ENCODE measurements around the gene HNRNPU. TPM values are rescaled to one million over a fixed set of nuclear protein-coding genes. Genes with fewer than 3 reads are reported as not detected.
"Not testable (repeated sequence)": the region's sequence is repeated elsewhere in the genome, so short reads cannot be mapped to it uniquely, and the experiment has no call there.

HNRNPU gene
- total RNA-seq, 1 donor from 2014 or later, result 357 TPM

DNA sequence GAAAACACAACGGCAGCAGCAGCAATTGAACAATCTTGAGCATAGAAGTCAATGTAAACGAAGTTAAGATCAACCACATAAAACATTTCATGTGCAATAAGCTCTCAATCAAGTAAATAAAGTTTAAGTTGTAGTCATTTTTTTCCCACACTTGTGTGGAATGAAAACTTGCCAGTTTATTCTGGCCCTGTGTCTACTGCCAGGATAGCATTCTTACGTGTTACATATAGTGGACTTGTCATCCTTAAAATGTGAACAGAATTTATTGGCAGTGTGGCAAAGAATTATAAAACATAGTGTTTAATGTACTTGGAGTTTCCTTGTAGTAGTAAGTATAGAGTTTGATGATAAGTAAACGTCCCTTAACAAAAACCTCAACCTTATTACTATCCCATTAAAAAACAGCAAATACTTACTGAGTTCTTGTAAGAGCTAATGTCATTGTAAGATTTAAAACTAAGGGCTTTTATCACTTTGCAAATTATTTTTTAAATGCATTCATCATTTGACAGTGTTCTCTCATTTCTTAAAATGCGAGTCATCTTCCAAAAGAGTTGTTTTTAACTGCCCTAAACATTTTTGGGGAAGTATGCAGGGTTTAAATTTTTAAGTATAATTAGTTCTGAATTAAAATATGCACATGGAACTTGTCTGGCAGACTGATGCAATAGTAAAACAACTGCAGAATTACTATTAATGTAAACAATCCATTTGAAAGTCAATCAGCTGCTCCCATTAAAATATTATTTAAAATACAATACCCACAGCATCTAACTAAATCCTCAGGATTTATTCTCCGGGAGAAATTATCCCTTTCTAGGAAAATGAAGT, 21.0 kb downstream of the HNRNPU start:
- no peak for DNase-seq (ENCODE audit: extremely low read depth, low read depth, low spot score)

DNA sequence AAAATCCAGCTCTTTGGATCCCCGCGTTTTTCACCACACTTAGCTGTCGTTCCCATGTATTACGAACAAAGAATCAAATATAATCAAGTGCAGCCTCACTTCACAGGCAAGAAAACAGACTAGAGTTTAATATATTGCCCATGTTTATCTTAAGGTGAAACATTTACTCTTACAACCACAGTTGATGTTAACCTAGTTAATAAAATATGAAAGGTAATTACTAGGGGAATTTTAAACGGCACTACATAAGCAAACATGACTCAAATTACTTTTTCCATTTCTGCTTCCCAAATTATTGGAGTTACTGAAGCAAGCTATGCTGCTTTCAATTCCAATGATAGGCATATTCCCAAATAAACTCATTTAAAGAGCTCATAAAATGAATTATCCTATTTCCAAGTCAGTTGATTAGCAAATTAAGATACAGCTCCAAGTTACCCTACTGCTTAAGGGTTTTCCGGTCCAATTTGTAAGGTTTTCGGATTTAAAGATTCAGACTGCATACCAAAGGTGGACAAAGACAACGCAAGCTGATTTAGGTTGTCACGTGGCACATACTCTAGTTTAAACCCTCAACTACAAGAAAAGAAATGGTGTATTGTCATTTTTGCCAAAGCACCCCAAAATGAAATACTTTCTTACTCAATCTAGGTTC, 22.9 kb downstream of the HNRNPU start:
- no peak for DNase-seq (ENCODE audit: extremely low read depth, low read depth, low spot score)

DNA sequence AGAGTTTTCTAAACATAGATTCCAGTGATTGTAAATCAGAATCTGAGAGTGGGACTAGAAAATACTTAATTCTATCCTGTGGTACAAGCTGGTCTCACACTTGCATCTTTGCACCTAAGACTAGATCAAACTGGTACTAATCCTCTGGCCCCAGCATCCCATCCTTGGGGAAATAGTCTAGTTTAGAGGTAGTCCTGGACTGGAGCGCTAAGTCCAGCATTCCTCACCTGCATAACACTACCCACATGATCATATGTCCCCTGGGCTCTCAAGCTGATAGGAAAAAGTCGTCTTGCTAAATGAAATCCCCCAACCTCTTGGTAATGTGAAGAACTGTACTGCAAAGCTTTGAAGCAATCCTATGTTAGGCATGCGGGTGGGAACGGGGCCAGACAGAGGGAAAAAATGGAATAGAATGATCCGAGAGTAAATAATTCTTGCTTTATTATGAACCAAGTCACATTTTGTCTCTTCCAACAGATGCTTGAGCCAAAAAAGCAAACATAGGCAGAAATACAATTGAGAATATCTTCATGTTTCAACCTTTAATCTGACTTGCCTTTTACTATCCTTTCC, 24.0 kb downstream of the HNRNPU start:
- DNase-seq (ENCODE audit: extremely low read depth, low read depth, low spot score), result no peak

DNA sequence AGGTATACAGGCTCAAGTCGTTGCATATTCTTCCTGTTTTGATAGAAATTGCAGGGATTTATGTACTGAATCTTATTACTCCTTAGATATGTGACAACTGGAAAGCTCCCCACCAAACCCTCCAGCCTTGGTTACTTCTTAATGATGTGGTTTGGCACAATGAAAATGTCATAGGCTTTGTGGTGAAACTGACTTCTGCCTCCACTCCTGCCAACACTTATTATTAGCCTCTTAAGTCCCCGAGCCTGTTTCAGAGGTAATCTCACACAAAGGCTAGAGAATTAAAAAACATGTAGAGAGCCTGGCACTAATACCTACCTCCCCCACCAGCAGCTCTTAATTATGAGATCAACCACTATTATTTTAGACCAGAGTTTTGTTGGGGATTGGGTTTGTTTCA, 24.7 kb downstream of the HNRNPU start:
- DNase-seq (ENCODE audit: extremely low read depth, low read depth, low spot score), result no peak

DNA sequence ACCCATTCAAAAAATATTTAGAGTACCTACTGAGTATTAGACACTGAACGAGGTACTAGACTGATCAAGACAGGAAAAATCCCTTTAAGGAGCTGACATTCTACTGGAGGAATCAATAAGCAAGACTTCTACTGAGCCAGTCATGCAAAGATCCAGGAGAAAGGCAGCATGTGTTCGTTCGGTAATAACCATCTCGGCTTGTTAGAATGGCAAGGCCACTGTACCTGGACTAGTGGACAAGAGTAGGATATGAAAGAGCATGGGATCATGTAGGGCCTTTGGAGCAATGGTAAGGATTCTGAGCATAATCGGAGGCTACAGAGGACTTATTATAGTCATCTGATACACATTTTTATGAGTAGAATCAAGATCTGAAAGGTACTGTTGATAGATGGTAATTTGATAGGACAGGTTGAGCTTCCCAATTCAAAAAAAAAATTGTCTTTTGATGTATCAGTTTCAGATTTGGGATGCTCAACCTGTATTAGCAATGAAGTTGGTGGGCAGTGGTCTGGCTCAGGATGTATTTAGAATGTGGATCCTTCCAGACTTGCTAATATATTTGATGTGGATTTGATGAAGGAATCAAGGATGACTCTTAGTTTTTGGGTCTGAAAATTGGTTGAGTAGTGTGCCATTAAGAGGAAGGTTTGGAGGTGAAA, 26.6 kb downstream of the HNRNPU start:
- no peak for DNase-seq (ENCODE audit: extremely low read depth, low read depth, low spot score)

DNA sequence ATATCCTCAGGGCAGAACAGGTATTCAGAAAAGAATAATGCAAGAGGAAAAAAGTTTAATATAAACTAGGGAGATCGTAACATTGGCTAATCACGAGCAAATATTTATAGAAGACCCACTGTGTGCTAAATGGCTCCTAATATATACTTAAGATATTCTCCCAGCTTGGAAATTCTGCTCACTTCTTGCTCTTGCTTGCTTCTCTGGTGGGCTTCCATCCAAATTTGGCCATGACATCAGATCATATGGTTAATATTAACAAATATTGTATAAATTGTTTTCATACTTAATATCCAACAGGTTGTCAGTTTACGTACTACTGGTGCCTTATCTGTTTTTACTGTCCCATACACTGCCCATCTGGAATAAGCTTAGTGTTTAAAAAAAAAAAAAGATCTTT, 27.8 kb downstream of the HNRNPU start:
- no peak for DNase-seq (ENCODE audit: extremely low read depth, low read depth, low spot score)

DNA sequence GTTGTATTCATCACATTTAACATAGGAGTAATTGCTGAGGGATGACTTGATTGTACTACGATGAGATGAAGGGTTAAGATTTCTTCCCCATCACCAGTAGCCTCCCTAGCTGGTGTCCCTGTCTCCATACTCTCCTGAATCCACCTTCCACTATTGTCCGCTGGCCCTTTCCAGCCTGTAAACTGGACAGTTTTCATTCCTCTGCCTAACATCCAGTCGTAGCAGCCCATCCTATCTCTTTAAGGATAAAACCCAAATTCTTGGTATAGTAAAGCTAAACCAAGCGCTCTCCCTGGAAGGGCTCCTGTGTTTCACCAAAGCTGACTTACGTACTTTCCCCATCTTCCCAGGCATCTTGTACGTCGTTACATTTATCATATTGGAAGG, 28.2 kb downstream of the HNRNPU start:
- DNase-seq (ENCODE audit: extremely low read depth, low read depth, low spot score), result no peak

DNA sequence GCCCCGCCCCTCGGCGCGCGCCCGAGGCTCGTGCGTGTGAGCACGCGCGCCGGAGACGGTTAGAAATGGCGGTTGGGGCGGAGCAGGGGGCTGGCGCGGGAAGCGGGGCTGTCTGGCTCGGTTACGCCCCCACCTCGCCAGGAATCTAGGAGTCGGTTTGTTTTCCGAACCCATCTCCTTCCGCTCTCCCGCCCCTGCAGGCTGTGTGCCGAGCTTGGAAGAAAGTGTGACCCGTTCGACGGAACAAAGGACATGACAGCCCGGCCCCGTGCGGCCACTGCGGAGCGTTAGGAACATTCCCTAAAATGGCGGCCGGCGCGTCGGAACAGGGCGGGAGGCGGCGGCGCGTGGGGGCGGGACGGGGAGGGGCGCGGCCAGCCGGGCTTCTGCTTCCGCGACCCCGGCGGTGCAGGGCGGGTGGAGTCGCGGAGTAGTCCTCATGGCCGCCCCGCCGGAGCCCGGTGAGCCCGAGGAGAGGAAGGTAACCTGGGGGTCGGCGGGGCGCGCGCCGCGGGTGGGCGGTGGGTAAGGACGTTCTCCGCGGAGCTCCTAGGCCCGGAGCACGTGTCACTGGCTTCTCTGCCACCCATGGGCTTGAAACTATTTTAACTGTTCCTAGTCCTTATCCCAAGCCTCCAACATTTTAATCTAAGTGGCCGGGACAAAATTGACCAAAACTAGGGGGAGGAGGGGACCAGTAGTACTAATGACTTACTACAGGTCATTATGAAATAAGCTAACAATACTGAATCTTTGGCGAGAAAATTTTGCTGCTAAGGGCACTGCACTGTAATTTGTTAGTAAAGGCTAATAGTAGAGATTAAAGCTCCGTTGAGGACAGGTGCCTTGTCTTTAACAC, 28.8 kb downstream of the HNRNPU start, which contains the start of gene COX20:
Gene COX20, plus strand, starts transcription at position 383 of the 859 bp plus-strand sequence. Its CDS starts 57 bp downstream, at position 440.
- peak; percentile 20 for DNase-seq (ENCODE audit: extremely low read depth, low read depth, low spot score)

DNA sequence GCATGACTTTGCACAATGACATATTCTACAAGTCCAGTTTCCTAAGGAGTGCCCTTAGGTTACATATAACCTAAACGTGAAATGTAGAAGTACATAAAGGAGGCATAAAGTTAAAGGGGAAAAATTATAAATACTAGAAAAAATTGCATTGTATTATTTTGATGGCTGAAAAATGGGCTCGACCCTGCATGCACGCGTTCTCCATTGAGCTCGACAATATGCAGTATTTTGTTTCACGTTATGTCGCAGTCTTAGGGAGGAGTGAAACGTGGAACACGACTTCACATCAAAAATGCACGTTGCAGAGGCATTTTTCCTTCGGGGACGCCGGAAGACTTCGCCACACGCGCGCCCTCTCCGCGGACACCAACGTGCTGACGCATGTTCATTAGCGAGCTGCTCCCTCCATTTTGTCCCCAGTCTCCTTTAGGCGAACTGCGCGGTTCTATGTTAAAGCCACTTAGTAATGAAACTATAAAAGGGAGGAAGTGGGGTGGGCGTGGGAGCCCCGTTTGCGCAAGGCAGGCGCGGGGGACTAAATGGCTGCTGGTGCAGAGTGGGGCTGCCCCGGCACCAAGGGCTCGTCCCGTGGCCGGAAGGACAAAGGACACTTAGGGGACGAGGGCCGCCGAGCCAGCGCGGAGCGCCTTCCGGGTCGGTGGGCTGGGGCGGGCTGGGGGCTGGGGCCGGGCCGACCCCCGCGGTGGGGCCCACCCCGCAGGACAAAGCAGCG, 29.6 kb downstream of the HNRNPU start:
- peak; percentile 56 for DNase-seq (ENCODE audit: extremely low read depth, low read depth, low spot score)

DNA sequence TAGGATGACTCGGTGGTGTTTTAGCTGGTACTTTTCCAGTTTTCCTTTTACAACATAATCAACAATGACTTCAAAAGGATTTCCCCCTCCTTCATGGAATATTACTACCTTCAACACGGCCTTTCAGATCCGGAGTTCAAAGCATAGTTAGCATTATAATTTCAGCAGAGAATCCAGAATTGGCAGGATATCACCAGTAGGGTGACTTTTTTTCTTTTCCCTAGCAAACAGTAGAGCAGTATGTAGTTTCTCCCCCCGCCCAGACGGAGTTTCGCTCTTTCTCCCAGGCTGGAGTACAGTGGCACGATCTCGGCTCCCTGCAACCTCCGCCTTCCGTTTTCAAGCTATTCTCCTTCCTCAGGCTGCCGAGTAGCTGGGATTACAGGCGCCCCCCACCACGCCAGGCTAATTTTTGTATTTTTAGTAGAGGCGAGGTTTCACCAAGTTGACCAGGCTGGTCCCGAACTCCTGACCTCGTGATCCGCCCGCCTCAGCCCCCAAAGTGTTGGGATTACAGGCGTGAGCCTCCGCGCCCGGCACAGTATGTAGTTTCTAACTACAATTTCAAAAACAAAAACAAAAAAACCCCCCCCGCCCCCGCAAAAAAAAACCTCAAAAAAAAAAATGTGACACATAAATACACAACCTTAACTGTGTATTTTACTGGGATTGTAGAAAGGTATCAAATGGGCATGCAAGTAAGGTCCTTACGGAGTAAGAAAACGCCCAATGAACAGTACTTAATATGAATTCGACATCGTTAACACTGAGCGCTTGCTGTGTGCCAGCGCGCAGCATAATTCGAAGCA, 30.4 kb downstream of the HNRNPU start:
- peak; percentile 27 for DNase-seq (ENCODE audit: extremely low read depth, low read depth, low spot score)

DNA sequence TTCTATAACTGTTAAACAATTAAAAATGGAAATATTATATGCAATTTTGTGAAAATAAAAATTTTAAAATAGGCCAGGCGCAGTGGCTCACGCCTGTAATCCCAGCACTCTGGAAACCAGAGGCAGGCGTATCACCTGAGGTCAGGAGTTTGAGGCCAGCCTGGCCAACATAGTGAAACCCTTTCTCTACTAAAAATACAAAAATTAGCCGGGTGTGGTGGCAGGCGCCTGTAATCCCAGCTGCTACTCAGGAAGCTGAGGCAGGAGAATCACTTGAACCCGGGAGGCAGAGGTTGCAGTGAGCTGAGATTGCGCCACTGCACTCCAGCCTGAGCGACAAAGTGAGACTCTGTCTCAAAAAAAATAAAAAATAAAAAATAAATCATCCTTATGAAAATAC, 31.1 kb downstream of the HNRNPU start:
- DNase-seq (ENCODE audit: extremely low read depth, low read depth, low spot score), result not testable (repeated sequence)

DNA sequence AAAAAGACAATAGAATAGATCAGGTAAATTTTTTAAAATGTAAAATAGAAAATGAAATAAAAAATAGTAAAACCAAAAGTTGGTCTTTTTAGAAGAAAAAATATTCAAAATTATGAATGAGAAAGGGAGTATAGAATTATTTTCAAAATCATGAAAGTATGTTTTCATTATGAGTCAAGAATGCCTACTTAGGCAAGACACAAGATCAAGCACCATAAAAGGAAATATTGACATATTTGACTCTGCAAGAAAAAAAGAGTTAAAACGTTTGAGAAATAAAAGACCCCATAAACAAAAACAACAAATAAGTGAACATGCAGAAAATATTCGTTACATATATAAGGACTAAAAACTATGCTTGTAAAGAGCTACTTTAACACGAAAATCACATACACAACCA, 33.7 kb downstream of the HNRNPU start:
- no peak for DNase-seq (ENCODE audit: extremely low read depth, low read depth, low spot score)

DNA sequence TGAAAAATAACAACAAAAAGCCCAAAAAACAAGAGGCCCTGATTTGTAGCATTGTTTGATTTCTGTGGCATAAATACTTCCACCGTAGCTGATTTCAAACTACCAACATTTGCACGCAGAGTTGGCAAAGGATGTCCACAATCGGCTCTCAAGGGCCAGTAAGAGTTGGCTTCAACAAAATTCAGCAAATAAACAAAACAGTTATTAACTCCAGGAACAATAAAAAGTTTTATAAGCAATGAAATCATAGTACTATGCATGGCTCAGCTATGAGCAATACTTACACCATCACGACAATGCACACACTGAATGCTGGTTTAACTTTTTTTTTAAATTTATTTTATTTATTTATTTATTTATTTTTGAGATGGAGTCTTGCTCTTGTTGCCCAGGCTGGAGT, 37.6 kb downstream of the HNRNPU start:
- no peak for DNase-seq (ENCODE audit: extremely low read depth, low read depth, low spot score)

DNA sequence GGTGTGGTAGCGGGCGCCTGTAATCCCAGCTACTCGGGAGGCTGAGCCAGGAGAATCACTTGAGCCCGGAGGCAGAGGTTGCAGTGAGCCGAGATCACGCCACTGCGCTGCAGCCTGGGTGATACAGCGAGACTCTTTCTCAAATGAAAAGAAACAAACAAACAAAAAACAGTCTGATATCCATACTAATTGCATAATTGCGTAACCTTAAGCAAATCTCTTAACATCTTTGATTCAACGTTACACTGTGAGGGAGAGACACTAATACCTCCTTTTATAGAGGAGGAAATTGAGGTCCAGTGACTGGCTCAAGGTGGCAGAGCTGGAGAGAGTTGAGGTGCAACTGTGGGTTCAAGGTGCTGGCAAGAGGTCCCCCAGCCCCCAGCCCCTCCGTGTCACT, 41.5 kb downstream of the HNRNPU start:
- DNase-seq (ENCODE audit: extremely low read depth, low read depth, low spot score), result no peak

DNA sequence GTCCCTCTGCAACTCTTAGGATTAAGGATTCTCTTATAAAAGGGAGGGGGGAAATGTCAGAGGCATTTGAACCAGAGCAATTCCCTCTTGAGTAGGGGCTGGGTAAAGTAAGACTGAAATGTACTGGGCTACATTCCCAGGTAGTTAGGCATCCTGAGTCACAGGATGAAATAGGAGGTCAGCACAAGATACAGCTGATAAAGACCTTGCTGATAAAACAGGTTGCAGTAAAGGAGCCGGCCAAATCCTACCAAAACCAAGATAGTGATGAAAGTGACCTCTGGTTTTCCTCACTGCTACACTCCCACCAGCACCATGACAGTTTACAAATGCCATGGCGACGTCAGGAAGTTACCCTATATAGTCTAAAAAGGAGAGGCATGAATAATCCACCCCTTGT, 43.2 kb downstream of the HNRNPU start:
- DNase-seq (ENCODE audit: extremely low read depth, low read depth, low spot score), result no peak

DNA sequence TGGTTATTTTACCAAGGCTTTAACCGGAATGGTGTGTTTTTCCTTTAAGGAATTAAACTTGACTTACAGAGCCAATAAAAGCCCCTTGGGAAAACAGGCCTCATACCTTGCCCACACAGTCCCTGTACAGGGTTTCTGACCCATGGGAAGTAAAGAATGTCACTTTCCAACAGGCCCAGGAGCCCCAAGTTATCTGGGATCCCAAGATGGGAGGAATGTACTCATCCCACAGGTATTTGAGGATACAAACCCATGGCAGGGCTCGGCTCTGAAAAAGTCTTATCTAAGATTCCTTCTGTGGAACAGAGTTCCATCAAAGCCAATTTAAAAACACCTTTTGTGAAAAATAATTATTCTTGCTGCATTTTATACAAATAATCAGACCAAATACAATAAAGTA, 44.2 kb downstream of the HNRNPU start:
- no peak for DNase-seq (ENCODE audit: extremely low read depth, low read depth, low spot score)

DNA sequence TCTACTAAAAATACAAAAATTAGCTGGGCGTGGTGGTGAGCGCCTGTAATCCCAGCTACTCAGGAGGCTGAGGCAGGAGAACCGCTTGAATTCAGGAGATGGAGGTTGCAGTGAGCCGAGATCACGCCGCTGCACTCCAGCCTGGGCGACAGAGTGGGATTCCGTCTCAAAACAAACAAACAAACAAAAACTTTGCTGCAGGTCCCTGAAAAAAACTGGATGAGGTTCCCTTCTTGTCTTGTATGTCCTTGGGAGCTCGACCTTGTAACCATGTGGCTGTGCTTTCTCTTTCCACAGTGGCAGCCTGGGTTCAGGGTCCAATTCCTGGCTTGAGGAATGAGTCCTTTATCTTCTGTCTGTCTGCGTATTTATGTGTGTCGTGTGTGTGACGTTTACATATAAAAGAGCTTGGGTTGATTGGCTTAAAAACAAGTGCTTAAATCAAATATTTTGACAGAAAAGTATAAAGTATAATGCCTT, 46.9 kb downstream of the HNRNPU start:
- DNase-seq (ENCODE audit: extremely low read depth, low read depth, low spot score), result no peak

DNA sequence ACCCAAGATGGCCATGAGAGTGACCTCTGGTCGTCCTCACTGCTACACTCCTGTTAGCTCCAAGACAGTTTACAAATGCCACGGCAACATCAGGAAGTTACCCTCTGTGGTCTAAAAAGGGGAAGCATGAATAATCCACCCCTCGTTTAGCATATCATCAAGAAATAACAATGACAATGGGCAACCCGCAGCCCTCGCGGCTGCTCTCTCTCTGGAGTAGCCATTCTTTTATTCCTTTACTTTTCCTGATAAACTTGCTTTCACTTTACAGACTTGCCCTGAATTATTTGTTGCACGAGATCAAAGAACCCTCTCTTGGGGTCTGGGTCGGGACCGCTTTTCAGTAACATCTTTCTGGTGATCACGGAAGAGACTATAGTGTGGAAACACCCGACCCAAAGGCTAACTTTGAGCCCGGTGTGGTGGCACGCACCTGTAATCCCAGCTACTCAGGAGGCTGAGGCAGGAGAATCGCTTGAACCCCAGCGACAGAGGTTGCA, 48.7 kb downstream of the HNRNPU start:
- no peak for DNase-seq (ENCODE audit: extremely low read depth, low read depth, low spot score)

DNA sequence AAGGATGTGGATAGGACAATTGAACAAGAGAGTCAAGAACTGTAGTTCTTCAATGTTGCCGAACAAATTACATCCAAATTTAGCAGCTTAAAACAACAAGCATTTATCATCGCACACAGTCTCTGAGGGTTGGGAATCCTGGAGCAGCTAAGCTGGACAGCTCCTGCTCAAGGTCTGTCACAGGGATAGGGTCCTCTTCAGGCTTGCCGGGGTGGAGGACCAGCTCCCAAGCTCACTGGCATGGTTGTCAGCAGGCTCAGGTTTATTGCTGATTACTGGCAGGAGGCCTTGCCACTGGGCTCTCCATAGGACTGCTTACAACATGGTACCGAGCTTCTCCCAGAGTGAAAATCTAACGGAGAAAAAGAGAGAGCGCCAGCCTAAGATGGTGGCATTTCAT, 51.0 kb downstream of the HNRNPU start:
- DNase-seq (ENCODE audit: extremely low read depth, low read depth, low spot score), result no peak
